ENCODE measurements around the gene PTPRG.

DNA sequence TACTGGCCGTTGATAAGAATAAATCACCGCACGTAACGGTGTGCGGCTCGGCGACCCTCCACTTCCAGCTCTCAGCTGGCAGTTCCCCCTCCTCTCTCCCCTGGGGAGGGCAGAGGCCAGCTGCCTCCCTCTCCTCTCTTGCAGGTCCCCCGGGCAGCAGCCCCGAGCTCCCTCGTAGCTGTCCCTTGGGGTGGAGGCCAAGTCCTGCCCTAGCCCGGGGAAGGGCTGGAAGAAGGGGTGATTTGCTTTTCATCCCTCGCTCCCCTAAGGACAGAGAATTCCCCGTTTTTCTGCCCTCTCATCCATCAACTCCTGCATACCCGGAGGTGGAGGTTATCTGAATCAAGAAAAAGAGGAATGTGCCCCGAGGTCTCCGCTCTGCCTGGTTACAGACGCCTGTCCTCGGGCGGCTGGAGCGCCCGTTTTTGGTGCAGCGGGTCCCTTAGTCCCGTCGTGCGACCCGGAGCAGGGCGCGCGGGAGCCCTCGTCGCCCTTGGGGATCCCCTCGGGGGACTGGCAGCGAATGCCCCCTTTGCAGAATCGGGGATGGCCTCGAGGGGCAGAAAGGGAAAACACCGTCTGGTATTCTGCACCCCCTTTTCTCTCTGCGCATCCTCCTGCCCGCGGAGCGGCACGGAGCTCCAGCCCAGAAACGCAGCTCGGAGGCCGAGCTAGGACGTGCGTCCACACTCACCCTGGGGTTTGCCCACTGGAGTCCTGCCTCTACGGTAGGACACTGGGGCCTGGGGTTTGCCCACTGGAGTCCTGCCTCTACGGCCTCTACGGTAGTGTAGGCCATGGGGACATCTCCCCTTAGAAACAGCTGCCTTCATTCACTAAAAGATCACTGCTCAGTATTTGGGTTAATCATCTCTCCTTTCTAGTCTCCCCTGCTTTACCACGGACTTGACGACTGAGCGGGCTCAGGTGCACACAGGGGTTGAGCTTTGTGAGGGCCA, 2.2 kb downstream of the PTPRG start:
- TF ChIP-seq, protein P1, sequence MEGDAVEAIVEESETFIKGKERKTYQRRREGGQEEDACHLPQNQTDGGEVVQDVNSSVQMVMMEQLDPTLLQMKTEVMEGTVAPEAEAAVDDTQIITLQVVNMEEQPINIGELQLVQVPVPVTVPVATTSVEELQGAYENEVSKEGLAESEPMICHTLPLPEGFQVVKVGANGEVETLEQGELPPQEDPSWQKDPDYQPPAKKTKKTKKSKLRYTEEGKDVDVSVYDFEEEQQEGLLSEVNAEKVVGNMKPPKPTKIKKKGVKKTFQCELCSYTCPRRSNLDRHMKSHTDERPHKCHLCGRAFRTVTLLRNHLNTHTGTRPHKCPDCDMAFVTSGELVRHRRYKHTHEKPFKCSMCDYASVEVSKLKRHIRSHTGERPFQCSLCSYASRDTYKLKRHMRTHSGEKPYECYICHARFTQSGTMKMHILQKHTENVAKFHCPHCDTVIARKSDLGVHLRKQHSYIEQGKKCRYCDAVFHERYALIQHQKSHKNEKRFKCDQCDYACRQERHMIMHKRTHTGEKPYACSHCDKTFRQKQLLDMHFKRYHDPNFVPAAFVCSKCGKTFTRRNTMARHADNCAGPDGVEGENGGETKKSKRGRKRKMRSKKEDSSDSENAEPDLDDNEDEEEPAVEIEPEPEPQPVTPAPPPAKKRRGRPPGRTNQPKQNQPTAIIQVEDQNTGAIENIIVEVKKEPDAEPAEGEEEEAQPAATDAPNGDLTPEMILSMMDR (IDR thresholded peaks at IDR 0.05 in 2 of 3, conservative IDR thresholded peaks at IDR 0.05 in 1 of 3; ENCODE audit: borderline replicate concordance in 1 of 3, insufficient read depth in 1 of 3, low read depth in 2 of 3, low read length in 2 of 3): no peak
- TF ChIP-seq CEBPB (IDR thresholded peaks at IDR 0.05; ENCODE audit: low read depth) (no peak), EZH2 (IDR thresholded peaks at IDR 0.05) (no peak)
